Right lobe of liver (tissue), 4 donors: Measurements from ENCODE around the gene ACE.

Source experiments
- CTCF ChIP-seq, 4 donors: fragments of 200-600 bp in 3 of 4; fragments of 450-650 bp in 1 of 4; IDR thresholded peaks; one replicate each; pipeline versions ENCODE4 v1.5.1 to v1.8.0; 2016 to 2022; ENCODE audit warnings: antibody characterized with exemption in 4 of 4, mild to moderate bottlenecking in 2 of 4
- POLR2A ChIP-seq: fragments of 450-650 bp; IDR thresholded peaks from one replicate; pipeline ENCODE4 v1.6.1; 2017; ENCODE audit warnings: antibody characterized with exemption, mild to moderate bottlenecking
- donor health status: DM: no; HTN: no; CAD: no.
- donor health status: DM: no; HTN: no; CAD: no.
- donor health status: DM: no; HTN: yes; CAD: no.

- TF ChIP-seq CTCF (IDR thresholded peaks at IDR 0.05) (no peak), POLR2A (no peak)
Measured at GRCh38 chr17:63490329-63490728, 13.5 kb downstream of the ACE start.
